ENCODE measurements around the gene ZNF77. TPM values are rescaled to one million over a fixed set of nuclear protein-coding genes. Genes with fewer than 3 reads are reported as not detected.

ZNF77 gene
- total RNA-seq, 4 donors from 2014 or later, result 2.1 to 6.0 (median 3.1) TPM

DNA sequence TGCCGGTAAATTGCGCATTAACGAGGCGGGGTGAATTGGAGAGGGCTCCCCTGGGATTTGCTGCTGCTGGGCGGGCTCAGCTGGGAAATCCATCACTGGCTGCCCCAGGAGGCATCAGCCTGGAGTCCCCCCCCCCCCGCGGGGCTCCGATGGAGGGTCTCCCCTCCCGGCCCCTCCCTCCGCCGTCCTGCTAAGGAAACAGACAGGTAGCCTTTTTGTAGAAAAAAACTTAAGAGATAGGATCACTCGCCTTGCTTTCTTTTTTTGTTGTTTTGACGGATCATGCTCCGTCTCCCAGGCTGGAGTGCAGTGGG, 39.4 kb upstream of the ZNF77 start:
- TF ChIP-seq, protein P1, sequence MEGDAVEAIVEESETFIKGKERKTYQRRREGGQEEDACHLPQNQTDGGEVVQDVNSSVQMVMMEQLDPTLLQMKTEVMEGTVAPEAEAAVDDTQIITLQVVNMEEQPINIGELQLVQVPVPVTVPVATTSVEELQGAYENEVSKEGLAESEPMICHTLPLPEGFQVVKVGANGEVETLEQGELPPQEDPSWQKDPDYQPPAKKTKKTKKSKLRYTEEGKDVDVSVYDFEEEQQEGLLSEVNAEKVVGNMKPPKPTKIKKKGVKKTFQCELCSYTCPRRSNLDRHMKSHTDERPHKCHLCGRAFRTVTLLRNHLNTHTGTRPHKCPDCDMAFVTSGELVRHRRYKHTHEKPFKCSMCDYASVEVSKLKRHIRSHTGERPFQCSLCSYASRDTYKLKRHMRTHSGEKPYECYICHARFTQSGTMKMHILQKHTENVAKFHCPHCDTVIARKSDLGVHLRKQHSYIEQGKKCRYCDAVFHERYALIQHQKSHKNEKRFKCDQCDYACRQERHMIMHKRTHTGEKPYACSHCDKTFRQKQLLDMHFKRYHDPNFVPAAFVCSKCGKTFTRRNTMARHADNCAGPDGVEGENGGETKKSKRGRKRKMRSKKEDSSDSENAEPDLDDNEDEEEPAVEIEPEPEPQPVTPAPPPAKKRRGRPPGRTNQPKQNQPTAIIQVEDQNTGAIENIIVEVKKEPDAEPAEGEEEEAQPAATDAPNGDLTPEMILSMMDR (IDR thresholded peaks at IDR 0.05; ENCODE audit: low read depth), result no peak

DNA sequence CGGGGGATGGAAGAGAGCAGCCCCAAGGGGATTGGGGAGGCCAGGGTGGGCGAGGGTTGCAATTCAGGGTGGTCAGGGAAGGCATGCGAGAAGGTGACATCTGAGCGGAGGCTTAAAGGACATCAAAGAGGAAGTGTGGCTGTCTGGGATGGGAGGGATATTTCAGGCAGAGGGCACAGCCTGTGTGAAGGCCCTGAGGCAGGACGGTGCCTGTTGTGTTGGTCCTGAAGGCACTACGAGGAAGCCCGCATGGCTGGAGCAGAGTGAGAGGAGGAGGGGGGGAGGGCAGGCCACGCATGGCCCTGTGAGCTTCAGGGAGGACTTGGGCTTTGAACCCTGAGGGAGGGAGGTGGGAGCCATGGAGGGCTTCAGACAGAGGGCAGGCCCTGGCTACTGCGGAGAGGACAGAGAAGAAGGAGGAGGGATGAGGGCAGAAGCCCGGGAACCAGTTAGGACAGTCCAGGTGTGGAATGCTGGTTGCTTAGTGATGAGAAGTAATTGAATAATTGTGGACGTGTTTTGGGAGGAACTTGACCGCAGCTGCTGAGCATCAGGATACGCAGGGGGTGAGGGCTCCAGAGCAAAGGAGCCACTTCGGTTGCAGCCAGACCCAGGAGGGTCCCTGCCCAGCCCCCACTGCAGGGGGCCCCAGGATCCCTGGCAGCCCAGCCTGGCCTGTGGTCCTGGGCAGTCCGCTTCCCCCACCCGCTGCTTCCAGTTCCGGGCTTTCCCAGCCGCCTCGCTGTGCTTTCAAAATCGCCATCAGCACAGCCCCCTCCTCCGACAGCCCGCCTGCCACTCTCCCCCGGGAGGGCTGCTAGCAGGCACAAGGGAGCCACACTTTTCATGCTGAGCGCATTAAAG, 38.8 kb upstream of the ZNF77 start:
- TF ChIP-seq, protein P1 (IDR thresholded peaks at IDR 0.05; ENCODE audit: low read depth), result no peak

DNA sequence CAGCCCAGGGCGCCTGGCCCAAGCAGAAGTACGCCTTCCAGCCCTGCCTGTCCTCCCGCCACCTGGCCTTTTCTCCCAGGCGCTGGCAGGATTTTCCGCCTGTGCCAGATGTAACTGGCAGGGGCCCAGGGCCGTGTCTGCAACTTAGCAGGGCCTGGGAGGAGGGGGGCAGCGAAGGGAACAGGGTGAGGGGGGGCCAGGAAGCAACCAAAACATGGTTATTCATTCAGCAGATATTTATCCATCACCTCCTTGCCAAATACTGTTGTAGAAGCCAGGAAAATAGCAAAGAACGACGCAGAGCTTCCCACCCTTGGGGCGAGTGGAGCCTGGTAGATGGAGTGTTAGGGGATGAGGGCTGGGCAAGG, 38.2 kb upstream of the ZNF77 start:
- TF ChIP-seq, protein P1 (IDR thresholded peaks at IDR 0.05; ENCODE audit: low read depth), result no peak

DNA sequence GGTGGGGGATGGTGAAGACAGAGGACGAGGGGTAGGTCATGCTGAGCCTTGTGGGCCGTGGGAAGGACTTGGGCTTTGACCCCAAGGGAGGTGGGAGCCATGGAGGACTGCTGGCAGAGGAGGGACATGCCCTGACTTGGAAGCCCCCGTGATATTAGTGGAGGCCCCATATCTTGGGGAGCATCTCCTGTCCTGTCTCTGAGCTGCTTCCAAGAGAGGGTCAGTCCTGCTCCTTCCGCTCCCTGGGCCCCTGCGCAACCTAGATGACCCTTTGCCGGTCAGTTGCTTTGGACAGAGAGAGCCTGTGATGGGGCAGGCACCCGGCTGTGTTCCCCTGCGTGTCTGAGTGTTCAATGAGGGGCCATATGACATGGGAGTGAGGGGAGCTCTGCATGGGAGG, 37.8 kb upstream of the ZNF77 start:
- TF ChIP-seq, protein P1 (IDR thresholded peaks at IDR 0.05; ENCODE audit: low read depth), result no peak

DNA sequence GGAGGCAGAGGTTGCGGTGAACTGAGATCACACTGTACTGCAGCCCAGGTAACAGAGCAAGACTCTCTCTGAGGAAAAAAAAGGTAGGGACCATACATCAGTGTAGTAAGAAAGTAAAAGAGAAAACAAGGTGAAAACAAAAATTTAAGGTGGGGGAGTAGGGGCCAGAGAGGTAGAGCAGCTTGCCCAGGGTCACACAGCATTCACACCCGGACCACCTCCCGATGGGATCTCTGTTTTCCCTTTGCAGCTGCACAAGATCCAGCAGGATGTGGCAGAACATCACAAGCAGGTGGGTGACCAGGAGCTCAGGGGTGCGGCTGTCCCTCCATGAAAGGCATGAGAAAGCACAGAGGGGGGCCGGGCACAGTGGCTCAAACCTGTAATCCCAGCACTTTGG, 37.1 kb upstream of the ZNF77 start:
- TF ChIP-seq, protein P1 (IDR thresholded peaks at IDR 0.05; ENCODE audit: low read depth), result no peak

DNA sequence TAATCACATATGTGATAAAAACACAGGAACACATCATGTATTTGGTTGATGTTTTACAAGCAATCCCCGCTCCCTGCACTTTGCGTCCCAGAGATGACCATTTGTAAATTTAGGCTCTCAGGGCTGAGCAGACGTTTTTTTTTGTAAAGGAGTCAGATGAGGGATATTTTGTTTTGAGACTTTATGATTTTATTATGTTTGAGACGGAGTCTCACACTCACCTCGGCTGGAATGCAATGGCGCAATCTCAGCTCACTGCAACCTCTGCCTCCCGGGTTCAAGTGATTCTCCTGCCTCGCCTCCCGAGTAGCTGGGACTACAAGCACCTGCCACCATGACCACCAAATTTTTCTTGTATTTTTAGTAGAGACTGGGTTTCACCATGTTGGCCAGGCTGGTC, 34.0 kb upstream of the ZNF77 start:
- TF ChIP-seq, protein P1 (IDR thresholded peaks at IDR 0.05; ENCODE audit: low read depth), result no peak

DNA sequence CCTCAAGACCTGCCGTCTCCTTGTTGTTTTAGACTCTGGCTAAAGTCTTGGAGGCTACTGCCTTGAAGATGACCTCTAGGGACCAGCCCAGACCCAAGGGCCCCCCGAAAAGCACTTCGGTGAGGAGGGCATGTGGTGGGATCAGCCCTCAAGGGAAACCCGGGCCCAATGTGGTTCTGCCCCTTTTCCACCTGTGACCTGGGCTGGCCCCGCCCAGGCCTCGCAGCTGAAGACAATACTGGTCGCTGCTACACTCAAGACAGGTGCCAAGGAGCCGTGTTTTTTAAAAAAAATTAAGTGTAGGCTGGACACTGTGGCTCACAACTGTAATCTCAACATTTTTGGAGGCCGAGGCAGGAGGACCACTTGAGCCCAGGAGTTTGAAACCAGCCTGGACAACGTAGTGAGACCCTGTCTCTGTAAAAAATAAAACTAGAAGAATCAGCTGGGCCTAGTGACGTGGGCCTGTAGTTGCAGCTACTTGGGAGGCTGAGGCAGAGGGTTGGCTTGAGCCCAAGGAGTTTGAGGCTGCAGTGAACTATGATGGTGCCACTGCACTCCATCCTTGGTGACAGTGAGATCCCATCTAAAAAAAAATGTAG, 33.5 kb upstream of the ZNF77 start:
- TF ChIP-seq, protein P1 (IDR thresholded peaks at IDR 0.05; ENCODE audit: low read depth), result no peak

All from subcutaneous adipose tissue (tissue), 4 donors.